Measurements from ENCODE around the gene SLC1A7. TPM values are rescaled to one million over a fixed set of nuclear protein-coding genes. Genes with fewer than 3 reads are reported as not detected.

Gene SLC1A7
- total RNA-seq, 1 experiment from 2014 or later = not detected

DNA sequence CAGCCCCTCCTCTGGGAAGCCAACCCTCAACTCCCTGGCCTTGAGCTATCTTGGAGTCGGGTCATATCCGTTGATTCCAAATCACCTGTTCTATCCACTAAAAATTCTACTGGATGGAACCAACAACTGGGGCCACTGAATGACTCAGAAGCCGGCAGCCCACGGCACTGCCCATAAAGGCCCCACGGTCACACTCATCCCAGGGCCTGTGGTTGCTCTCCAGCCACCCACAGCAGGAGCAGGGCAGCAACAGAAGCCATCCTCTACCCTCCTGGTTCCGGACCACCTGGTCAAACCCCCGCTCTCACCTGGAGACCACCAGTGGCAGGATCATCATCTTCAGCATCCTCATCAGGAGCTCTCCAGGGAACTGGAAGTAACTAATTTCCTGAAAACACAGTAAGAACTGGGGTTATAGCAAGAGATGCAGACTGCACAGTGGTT lies 8.4 kb downstream of the SLC1A7 start:
- POLR2A ChIA-PET = no interaction called here
- H3K4me3 ChIP-seq (replicated peaks in 1 of 2; ENCODE audit: low read depth in 1 of 2, low read length in 2 of 2) = no peak overlapping the region
- no peak overlapping the region for H3K27ac ChIP-seq (ENCODE audit: low read depth, low read length)
- TF ChIP-seq SIN3A (IDR thresholded peaks at IDR 0.05; ENCODE audit: low read depth) (no peak), JUND (IDR thresholded peaks at IDR 0.05) (no peak), ZNF274 (IDR thresholded peaks at IDR 0.05; ENCODE audit: low read depth, low read length) (no peak), CEBPB (IDR thresholded peaks at IDR 0.05; ENCODE audit: low read depth) (no peak), POLR2A (IDR thresholded peaks at IDR 0.05; ENCODE audit: borderline replicate concordance, extremely low read depth, insufficient read depth, insufficient read length) (no peak), SRF (IDR thresholded peaks at IDR 0.05; ENCODE audit: low read depth) (no peak), FOSL1 (IDR thresholded peaks at IDR 0.05; ENCODE audit: low read depth) (no peak), CBX3 (IDR thresholded peaks at IDR 0.05; ENCODE audit: low read depth) (no peak), RAD21 (IDR thresholded peaks at IDR 0.05; ENCODE audit: low read depth) (no peak), EZH2 (IDR thresholded peaks at IDR 0.05) (no peak), EZH2phosphoT487 (IDR thresholded peaks at IDR 0.05; ENCODE audit: borderline replicate concordance) (no peak)
- TF ChIP-seq, protein P1, sequence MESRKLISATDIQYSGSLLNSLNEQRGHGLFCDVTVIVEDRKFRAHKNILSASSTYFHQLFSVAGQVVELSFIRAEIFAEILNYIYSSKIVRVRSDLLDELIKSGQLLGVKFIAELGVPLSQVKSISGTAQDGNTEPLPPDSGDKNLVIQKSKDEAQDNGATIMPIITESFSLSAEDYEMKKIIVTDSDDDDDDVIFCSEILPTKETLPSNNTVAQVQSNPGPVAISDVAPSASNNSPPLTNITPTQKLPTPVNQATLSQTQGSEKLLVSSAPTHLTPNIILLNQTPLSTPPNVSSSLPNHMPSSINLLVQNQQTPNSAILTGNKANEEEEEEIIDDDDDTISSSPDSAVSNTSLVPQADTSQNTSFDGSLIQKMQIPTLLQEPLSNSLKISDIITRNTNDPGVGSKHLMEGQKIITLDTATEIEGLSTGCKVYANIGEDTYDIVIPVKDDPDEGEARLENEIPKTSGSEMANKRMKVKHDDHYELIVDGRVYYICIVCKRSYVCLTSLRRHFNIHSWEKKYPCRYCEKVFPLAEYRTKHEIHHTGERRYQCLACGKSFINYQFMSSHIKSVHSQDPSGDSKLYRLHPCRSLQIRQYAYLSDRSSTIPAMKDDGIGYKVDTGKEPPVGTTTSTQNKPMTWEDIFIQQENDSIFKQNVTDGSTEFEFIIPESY (IDR thresholded peaks at IDR 0.05; ENCODE audit: extremely low read depth, insufficient replicate concordance, low read length) = no peak
- TF ChIP-seq, protein P2, sequence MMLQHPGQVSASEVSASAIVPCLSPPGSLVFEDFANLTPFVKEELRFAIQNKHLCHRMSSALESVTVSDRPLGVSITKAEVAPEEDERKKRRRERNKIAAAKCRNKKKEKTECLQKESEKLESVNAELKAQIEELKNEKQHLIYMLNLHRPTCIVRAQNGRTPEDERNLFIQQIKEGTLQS (IDR thresholded peaks at IDR 0.05) = no peak
- H3K27me3 ChIP-seq (ENCODE audit: insufficient read depth, low read length) = no peaks in the 10 kb centered on the region
- CTCF ChIA-PET = no interaction called here
- peaks cover 0 to 7% of the 10 kb centered on the region in 2 experiments; a peak in 1 of 4 replicates for H3K9me3 ChIP-seq (ENCODE audit: control insufficient read depth in 1 of 2, insufficient read depth in 1 of 2, low read depth in 1 of 2, low read length in 2 of 2)
- ATAC-seq (no peak), DNase-seq (ENCODE audit: low read depth, low spot score) (no peak)
- no peaks in the 10 kb centered on the region for H3K9me2 ChIP-seq (ENCODE audit: insufficient read depth)
- no peaks in the 10 kb centered on the region for H3K4me1 ChIP-seq (ENCODE audit: control insufficient read depth in 1 of 2, insufficient read depth in 2 of 2, low read length in 2 of 2)
- RAD21 ChIA-PET (ENCODE audit: low non-redundant PET in 1 of 2, low total read pairs in 2 of 2, uncharacterized antibody in 2 of 2, unreplicated experiment in 2 of 2) = no interaction called here
- H3K79me2 ChIP-seq (ENCODE audit: insufficient read depth, low read length) = no peaks in the 10 kb centered on the region
- H2AFZ ChIP-seq (ENCODE audit: low read depth, low read length, poor library complexity, severe bottlenecking) = no peak overlapping the region
- H3K4me2 ChIP-seq (ENCODE audit: low read length) = no peak overlapping the region
- no peak overlapping the region for H3K9ac ChIP-seq (ENCODE audit: low read length)
- no TSS peak for BruUV-seq (replicated peaks)
- intact Hi-C loops (cut with micrococcal nuclease) = no loop called here
- H4K20me1 ChIP-seq (ENCODE audit: insufficient read depth) = no peaks in the 10 kb centered on the region
- H3K36me3 ChIP-seq (ENCODE audit: control insufficient read depth in 1 of 2, insufficient read depth in 2 of 2, low read length in 2 of 2) = no peaks in the 10 kb centered on the region

Measured in HCT116 (cell line).